HG03066 (cell line): ENCODE data around the gene STX1A.
A peak's percentile ranks its signal among the peaks of the same experiment; 100 is the strongest.
"Not testable (repeated sequence)": the region's sequence is repeated elsewhere in the genome, so short reads cannot be mapped to it uniquely, and the experiment has no call there.

Experiments
- ATAC-seq: cut with Tn5 transposase; IDR thresholded peaks from one replicate; pipeline ENCODE4 v1.9.1; 2021; ENCODE audit warnings: low read depth; ENCODE audit not compliant: unreplicated experiment

Gene STX1A

GRCh38 chr7:73683788-73684693 is 35.4 kb downstream of the STX1A start:
- ATAC-seq, result peak; percentile 14

- ATAC-seq, result peak; percentile 89
These were observed 36.2 kb downstream of the STX1A start, which contains the start of the genes BUD23 and DNAJC30 for GRCh38 chr7:73683056-73683787. Gene BUD23, plus strand, starts transcription at chr7:73683597. Its CDS starts 29 bp downstream, at chr7:73683626. Gene DNAJC30, minus strand, starts transcription at chr7:73683453. Its CDS starts 30 bp downstream, at chr7:73683423.

- no peak for ATAC-seq
These were observed 36.8 kb downstream of the STX1A start for GRCh38 chr7:73682745-73683055.

- ATAC-seq, result no peak
These were observed 38.4 kb downstream of the STX1A start for GRCh38 chr7:73681031-73681430.

DNA sequence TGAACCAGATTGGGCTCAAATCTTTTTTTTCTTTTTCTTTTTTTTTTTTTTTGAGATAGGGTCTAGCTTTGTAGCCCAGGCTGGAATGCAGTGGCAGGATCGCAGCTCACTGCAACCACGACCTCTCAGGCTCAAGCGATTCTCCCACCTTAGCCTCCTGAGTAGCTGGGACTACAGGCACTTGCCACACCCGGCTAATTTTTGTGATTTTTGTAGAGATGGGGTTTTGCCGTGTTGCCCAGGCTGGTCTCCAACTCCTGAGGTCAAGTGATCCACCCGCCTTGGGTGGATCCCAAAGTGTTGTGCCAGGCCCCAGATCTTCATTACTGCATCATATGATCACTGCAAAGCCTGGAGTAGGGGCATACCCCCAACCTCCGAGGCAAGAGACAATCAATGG is 39.0 kb downstream of the STX1A start:
- ATAC-seq, result no peak

GRCh38 chr7:73679709-73680108 is 39.8 kb downstream of the STX1A start:
- no peak for ATAC-seq

GRCh38 chr7:73678862-73679261 is 40.6 kb downstream of the STX1A start:
- no peak for ATAC-seq

GRCh38 chr7:73676062-73676461 is 43.4 kb downstream of the STX1A start:
- ATAC-seq, result not testable (repeated sequence)

DNA sequence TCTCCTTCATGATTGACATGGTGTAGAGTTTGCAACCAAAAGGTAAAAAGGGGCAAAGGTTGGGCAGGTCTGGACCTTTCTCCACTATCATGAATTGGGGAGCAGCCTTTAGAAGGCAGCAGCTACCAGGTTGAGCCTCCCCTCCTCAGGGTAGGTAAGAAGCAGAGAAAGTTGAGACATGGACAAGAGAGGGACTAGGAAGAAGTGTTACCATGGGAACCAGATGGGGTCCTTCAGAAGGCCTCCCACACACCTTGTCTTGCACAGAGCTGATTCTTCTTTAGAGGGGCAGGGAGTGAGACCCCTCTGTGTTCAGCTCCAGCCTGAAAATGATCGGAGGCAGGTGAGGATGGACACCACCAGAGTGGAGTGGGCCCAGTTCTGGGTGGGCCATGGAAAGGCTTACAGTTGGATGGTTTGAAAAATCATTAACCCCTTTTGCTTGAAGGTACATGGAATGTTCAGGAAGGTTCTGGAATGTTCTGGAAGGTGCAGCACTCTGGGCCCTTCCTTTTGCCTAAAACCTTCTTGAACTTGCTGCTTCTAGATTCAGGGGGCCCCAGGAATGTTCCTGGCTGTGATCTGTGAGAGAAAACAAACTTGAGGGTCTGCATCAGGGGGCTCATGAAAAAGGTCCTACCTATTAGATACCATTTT is 44.9 kb downstream of the STX1A start:
- ATAC-seq, result no peak

- no peak for ATAC-seq
These were observed 47.5 kb downstream of the STX1A start for GRCh38 chr7:73671857-73672445.

DNA sequence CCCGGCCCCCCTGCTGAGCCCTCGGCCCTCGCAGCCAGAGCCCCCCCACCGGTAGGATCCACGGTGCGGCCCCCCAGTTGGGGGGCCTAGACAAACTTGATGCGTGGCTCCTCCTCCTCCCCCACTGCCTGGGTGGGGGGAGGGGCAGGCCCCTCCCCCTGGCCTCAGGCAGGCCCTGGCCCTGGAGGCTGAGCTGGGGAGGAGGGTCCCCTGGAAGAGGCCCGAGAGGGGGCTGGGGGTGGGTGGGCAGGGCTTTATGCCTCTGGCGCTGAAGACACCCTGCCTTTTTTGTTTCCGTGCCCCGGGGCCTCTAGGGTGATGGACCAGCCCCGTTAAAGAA is 48.2 kb downstream of the STX1A start:
- no peak for ATAC-seq

DNA sequence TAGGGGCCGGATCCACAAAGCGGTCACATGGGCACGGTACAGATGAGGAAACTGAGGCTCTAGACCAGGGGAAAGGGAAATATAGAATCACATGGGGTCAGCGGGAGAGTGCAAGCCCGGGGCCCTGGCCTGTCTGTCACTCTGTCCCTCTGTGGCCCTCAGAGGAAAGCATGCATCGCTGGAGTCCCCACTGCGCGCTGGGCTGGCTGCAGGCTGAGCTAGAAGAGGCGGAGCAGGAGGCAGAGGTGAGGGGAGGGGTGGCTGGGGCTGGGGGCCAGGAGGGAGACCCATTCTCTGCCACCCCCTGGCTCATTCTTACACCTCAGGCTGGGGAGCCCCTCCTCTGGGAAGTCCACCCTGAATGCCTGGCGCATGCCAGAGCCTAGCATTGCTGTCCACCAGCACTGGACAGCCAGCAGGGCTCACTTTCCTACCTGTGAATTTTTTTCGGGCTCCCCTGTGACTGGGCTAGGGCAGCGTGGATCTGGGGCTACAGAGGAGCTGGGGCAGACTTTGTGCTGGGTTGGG is 49.5 kb downstream of the STX1A start:
- no peak for ATAC-seq

DNA sequence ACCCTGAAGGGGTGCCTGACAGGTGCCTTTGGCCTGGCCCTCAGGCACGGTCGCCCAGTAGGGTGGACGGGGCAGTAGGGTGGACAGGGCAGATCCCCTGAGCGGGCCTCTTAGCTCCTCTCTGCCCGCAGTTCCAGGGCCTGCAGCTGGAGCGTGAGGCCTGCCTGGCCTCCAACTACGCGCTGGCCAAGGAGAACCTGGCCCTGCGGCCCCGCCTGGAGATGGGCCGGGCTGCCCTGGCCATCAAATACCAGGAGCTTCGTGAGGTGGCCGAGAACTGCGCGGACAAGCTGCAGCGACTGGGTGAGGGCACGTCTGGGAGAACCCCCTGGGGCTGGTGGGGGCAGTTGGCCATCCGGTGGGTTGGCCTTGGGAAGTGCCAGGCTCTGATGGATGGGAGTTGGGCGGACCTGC is 50.2 kb downstream of the STX1A start:
- no peak for ATAC-seq

- no peak for ATAC-seq
These were observed 50.6 kb downstream of the STX1A start for GRCh38 chr7:73668886-73669230.

DNA sequence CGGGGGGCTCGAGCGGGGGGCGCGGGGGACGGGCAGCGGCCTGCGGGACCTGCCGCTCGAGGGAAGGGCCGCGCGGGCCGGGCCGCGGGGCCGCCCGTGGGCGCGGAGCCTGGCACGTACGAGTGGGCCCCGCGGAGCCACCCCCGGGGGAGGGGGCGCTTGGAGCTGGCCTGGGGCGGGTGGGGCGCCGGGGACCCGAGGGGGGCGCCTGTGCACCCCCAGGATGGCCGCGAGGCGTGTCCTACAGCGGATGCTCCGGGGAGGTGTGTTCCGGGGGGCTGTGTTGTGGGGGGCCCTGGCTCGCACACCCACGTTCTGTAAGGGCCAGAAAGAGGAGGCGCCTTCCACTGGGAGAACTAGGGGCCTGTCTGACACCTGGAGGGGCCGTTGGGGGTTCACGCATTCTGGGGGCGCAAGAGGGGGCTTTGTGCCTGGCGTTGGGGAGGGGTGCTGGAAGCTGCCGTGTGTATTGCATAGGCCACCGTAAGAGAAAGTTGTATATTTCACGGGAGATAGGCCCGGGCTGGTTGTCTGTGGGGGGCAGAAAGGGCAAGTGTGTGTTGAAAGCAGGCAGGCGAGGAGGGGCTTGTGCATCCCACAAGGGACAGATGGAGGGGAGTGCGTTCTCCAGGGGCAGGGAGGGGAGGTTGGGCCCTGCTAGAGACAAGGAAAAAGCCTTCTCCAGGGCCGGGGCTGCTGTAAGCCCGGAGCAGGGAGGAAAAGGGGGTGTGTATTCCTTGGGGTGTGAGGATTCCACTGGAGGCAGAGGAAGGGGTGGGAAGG is 51.2 kb downstream of the STX1A start:
- peak; percentile 20 for ATAC-seq

DNA sequence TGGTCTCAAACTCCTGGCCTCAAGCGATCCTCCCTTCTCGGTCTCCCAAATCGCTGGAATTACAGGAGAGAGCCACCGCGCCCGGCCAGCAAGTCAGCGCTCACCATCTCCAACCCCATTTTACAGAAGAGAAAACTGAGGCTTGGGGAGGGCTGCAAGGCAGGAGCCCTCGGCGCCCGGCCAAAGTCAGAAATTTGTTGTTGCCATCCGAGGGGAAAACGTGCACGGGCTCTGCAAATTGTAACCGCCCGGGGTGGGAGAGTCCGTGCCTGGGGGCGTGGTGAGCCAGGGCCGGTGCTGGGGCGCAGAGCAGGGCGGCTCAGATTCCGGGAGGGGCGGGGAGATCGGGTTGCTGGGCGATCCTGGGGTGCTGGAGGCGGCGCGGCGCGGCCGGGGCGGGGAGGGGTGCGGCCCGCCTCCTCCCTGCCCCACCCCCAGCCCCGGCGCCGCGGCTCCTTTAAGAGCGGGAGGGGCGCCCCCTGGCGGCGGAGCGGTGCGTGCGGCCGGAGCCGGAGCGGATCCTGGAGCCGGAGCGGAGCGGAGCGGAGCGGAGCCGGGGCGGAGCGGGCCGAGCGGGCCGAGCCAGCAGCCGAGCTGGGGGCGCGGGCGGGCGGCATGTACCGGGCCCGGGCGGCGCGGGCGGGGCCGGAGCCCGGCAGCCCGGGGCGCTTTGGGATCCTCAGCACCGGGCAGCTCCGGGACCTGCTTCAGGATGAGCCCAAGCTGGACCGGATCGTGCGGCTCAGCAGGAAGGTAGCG is 51.9 kb downstream of the STX1A start, which contains the start of gene VPS37D:
Gene VPS37D, plus strand, starts transcription at position 488 of the 759 bp plus-strand sequence. Its CDS starts 128 bp downstream, at position 616.
- ATAC-seq, result peak; percentile 88

DNA sequence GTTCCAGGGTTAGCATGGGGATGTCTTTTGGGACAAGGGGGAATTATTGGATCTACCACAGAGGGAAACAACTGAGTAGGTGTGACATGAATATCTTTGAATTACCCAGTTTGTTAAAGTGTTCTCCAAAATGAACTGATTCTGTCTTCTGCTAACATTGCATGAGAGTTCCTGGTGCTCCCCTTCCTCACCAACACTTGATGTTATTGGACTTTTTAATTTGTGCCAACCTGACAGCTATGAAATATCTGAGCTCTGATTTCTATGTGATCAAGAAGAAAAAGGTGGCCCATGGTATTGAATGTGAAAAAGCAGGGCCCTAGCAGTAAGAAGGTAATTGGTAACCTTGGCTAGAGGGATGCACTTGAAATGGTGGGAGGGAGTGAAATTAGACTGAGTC is 56.4 kb downstream of the STX1A start:
- no peak for ATAC-seq

GRCh38 chr7:73660594-73660993 is 58.9 kb downstream of the STX1A start:
- not testable (repeated sequence) for ATAC-seq

DNA sequence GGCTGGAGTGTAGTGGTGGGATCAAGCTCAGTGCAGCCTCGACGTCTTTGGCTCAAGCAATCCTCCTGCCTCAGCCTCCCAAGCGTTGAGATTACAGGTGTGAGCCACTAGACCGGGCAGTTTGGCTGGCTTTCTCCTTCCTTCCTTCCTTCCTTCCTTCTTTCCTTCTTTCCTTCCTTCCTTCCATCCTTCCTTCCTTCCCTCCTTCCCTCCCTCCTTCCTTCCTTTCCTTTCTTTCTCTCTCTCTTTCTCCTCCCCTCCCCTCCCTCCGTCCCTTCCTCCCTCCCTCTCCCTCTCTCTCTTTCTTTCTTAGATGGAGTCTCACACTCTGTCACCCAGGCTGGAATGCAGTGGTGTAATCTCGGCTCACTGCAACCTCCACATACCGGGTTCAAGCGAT is 59.5 kb downstream of the STX1A start:
- ATAC-seq, result no peak
